Measurements from ENCODE around the gene ENDOV.
A peak's percentile ranks its signal among the peaks of the same experiment; 100 is the strongest.

ENDOV gene

GRCh38 chr17:80452173-80452915, 37.4 kb downstream of the ENDOV start:
- DNase-seq, result no peak

GRCh38 chr17:80453126-80453997, 38.4 kb downstream of the ENDOV start:
- DNase-seq, result peak; percentile 67

- DNase-seq, result no peak
Observed at GRCh38 chr17:80453998-80454556, 39.1 kb downstream of the ENDOV start.

GRCh38 chr17:80454557-80455335, 39.8 kb downstream of the ENDOV start:
- DNase-seq, result peak; percentile 98

- DNase-seq, result no peak
Observed at GRCh38 chr17:80455336-80455710, 40.4 kb downstream of the ENDOV start.

- DNase-seq, result no peak
Observed at GRCh38 chr17:80455784-80456183, 40.8 kb downstream of the ENDOV start.

GRCh38 chr17:80456465-80457235, 41.7 kb downstream of the ENDOV start:
- no peak for DNase-seq

GRCh38 chr17:80457236-80457856, 42.4 kb downstream of the ENDOV start:
- no peak for DNase-seq

- no peak for DNase-seq
Observed at GRCh38 chr17:80458016-80458415, 43.0 kb downstream of the ENDOV start.

GRCh38 chr17:80459234-80459633, 44.3 kb downstream of the ENDOV start:
- no peak for DNase-seq

GRCh38 chr17:80460429-80460834, 45.5 kb downstream of the ENDOV start:
- DNase-seq, result no peak

GRCh38 chr17:80461528-80462160, 46.7 kb downstream of the ENDOV start:
- no peak for DNase-seq

GRCh38 chr17:80463784-80464400, 48.9 kb downstream of the ENDOV start:
- no peak for DNase-seq

- DNase-seq, result no peak
Observed at GRCh38 chr17:80464486-80464885, 49.5 kb downstream of the ENDOV start.

- DNase-seq, result no peak
Observed at GRCh38 chr17:80465327-80465974, 50.5 kb downstream of the ENDOV start.

GRCh38 chr17:80466188-80466705, 51.3 kb downstream of the ENDOV start:
- DNase-seq, result no peak

- DNase-seq, result no peak
Observed at GRCh38 chr17:80468242-80468641, 53.3 kb downstream of the ENDOV start.

GRCh38 chr17:80468781-80469493, 54.0 kb downstream of the ENDOV start:
- DNase-seq, result no peak

- no peak for DNase-seq
Observed at GRCh38 chr17:80469667-80470066, 54.7 kb downstream of the ENDOV start.
